T-helper 17 cell (primary cell): ENCODE results near the gene CYP4F8. TPM values are rescaled to one million over a fixed set of nuclear protein-coding genes. Genes with fewer than 3 reads are reported as not detected.
A peak's percentile ranks its signal among the peaks of the same experiment; 100 is the strongest.
"Not testable (repeated sequence)": the region's sequence is repeated elsewhere in the genome, so short reads cannot be mapped to it uniquely, and the experiment has no call there.

Source experiments
- ATAC-seq: fragments of 150-1000 bp; cut with Tn5 transposase; 2 replicates; pipeline ENCODE4 v1.10.0; 2021; ENCODE audit warnings: mild to moderate bottlenecking, moderate library complexity
- DNase-seq, 3 donors: peaks; one replicate each; pipeline versions ENCODE4 v3.0.0 to v3.0.0-alpha.2; 2020 to 2021
- H3K9me3 ChIP-seq: one replicate; pipeline ENCODE4 v1.7.0; 2013; ENCODE audit warnings: low read length, mild to moderate bottlenecking; ENCODE audit not compliant: control insufficient read depth, poor library complexity, severe bottlenecking
- H3K27ac Mint-ChIP-seq: one replicate; pipeline ENCODE4 v1.8.0; 2022; ENCODE audit warnings: mild to moderate bottlenecking, moderate library complexity, mixed read lengths
- H3K27me3 Mint-ChIP-seq: one replicate; pipeline ENCODE4 v1.8.0; 2022; ENCODE audit warnings: mixed read lengths
- H3K36me3 Mint-ChIP-seq: one replicate; pipeline ENCODE4 v1.8.0; 2022; ENCODE audit warnings: low read depth, mixed read lengths
- H3K4me1 Mint-ChIP-seq: one replicate; pipeline ENCODE4 v1.8.0; 2022; ENCODE audit warnings: mild to moderate bottlenecking, mixed read lengths
- H3K4me3 Mint-ChIP-seq: one replicate; pipeline ENCODE4 v1.8.0; 2022; ENCODE audit warnings: mild to moderate bottlenecking, moderate library complexity, mixed read lengths
- total RNA-seq, 4 donors: library from RNA in 2 of 4; stranded (reverse) in 2 of 4; gene quantifications; one replicate each; pipeline ENCODE4 v1.2.3 and lab custom pipeline; 2022 to 2026

CYP4F8 gene
- total RNA-seq (not detected), total RNA-seq (lab: John Stamatoyannopoulos, UW) (0 to 0.12 reads per million in 2 donors)

- no peaks in the 10 kb centered on the region for H3K9me3 ChIP-seq
- no peak within 1 kb of the TSS for H3K27ac Mint-ChIP-seq
- no peak for ATAC-seq
- peaks cover 8% of the 10 kb centered on the region for H3K36me3 Mint-ChIP-seq
- no peak within 1 kb of the TSS for H3K4me3 Mint-ChIP-seq
- peaks cover 44% of the 10 kb centered on the region for H3K27me3 Mint-ChIP-seq
- no peak for DNase-seq
- H3K4me1 Mint-ChIP-seq: no peaks in the 10 kb centered on the region
Measured at GRCh38 chr19:15614507-15615379, at the start of gene CYP4F8. Gene CYP4F8 (plus strand): TSS chr19:15615218. CDS start chr19:15615617, 399 bp downstream.

GRCh38 chr19:15570420-15570819 is 44.6 kb upstream of the CYP4F8 start:
- Mint-ChIP-seq H3K4me3 (no peak overlapping the region), H3K36me3 (peaks cover 17% of the 10 kb centered on the region), H3K4me1 (peaks cover 10% of the 10 kb centered on the region), H3K27me3 (peaks cover 62% of the 10 kb centered on the region), H3K27ac (no peak overlapping the region)
- ATAC-seq (no peak), DNase-seq (no peak)
- H3K9me3 ChIP-seq: no peaks in the 10 kb centered on the region

GRCh38 chr19:15575406-15575805 is 39.6 kb upstream of the CYP4F8 start:
- peaks cover 5% of the 10 kb centered on the region for H3K36me3 Mint-ChIP-seq
- DNase-seq (no peak), ATAC-seq (no peak)
- H3K4me3 Mint-ChIP-seq: no peak overlapping the region
- H3K4me1 Mint-ChIP-seq: peaks cover 2% of the 10 kb centered on the region
- peaks cover 35% of the 10 kb centered on the region for H3K27me3 Mint-ChIP-seq
- no peaks in the 10 kb centered on the region for H3K9me3 ChIP-seq
- H3K27ac Mint-ChIP-seq: no peak overlapping the region

GRCh38 chr19:15576526-15577156 is 38.4 kb upstream of the CYP4F8 start:
- DNase-seq (no peak), ATAC-seq (no peak)
- H3K27me3 Mint-ChIP-seq: peaks cover 32% of the 10 kb centered on the region
- H3K4me1 Mint-ChIP-seq: peaks cover 2% of the 10 kb centered on the region
- H3K36me3 Mint-ChIP-seq: peaks cover 2% of the 10 kb centered on the region
- H3K9me3 ChIP-seq: no peaks in the 10 kb centered on the region
- no peak overlapping the region for H3K27ac Mint-ChIP-seq
- H3K4me3 Mint-ChIP-seq: no peak overlapping the region

- no peak for ATAC-seq
- no peak for DNase-seq
- Mint-ChIP-seq H3K36me3 (peaks cover 2% of the 10 kb centered on the region), H3K4me1 (no peaks in the 10 kb centered on the region), H3K4me3 (no peak overlapping the region), H3K27ac (no peak overlapping the region), H3K27me3 (peaks cover 25% of the 10 kb centered on the region)
- H3K9me3 ChIP-seq: no peaks in the 10 kb centered on the region
Measured at GRCh38 chr19:15577184-15577771, 37.7 kb upstream of the CYP4F8 start.

GRCh38 chr19:15583346-15583745 is 31.7 kb upstream of the CYP4F8 start:
- ATAC-seq (no peak), DNase-seq (no peak)
- Mint-ChIP-seq H3K27ac (no peak overlapping the region), H3K4me3 (no peak overlapping the region), H3K27me3 (peaks cover 22% of the 10 kb centered on the region), H3K4me1 (no peaks in the 10 kb centered on the region), H3K36me3 (no peaks in the 10 kb centered on the region)
- H3K9me3 ChIP-seq: no peaks in the 10 kb centered on the region

GRCh38 chr19:15584095-15584494 is 30.9 kb upstream of the CYP4F8 start:
- ATAC-seq (no peak), DNase-seq (no peak)
- Mint-ChIP-seq H3K4me3 (no peak overlapping the region), H3K36me3 (no peaks in the 10 kb centered on the region), H3K27me3 (peaks cover 24% of the 10 kb centered on the region), H3K27ac (no peak overlapping the region), H3K4me1 (no peaks in the 10 kb centered on the region)
- H3K9me3 ChIP-seq: no peaks in the 10 kb centered on the region

- DNase-seq: peak; percentile 63 to 87 (median 69)
- peak; percentile 97 for ATAC-seq
- Mint-ChIP-seq H3K27ac (no peak overlapping the region), H3K36me3 (no peaks in the 10 kb centered on the region), H3K27me3 (peaks cover 24% of the 10 kb centered on the region), H3K4me1 (peaks cover under 1% of the 10 kb centered on the region), H3K4me3 (peak overlapping the region; percentile 19)
- H3K9me3 ChIP-seq: no peaks in the 10 kb centered on the region
Measured at GRCh38 chr19:15584541-15585115, 30.4 kb upstream of the CYP4F8 start.

GRCh38 chr19:15587663-15588062 is 27.4 kb upstream of the CYP4F8 start:
- no peaks in the 10 kb centered on the region for H3K9me3 ChIP-seq
- H3K27me3 Mint-ChIP-seq: peaks cover 34% of the 10 kb centered on the region
- ATAC-seq: no peak
- no peaks in the 10 kb centered on the region for H3K36me3 Mint-ChIP-seq
- no peak overlapping the region for H3K27ac Mint-ChIP-seq
- no peak for DNase-seq
- peaks cover 2% of the 10 kb centered on the region for H3K4me1 Mint-ChIP-seq
- no peak overlapping the region for H3K4me3 Mint-ChIP-seq

GRCh38 chr19:15588265-15588664 is 26.8 kb upstream of the CYP4F8 start:
- no peak overlapping the region for H3K4me3 Mint-ChIP-seq
- H3K36me3 Mint-ChIP-seq: no peaks in the 10 kb centered on the region
- H3K27me3 Mint-ChIP-seq: peaks cover 40% of the 10 kb centered on the region
- DNase-seq (no peak), ATAC-seq (no peak)
- H3K9me3 ChIP-seq: no peaks in the 10 kb centered on the region
- H3K27ac Mint-ChIP-seq: no peak overlapping the region
- peaks cover 2% of the 10 kb centered on the region for H3K4me1 Mint-ChIP-seq

GRCh38 chr19:15589760-15590451 is 25.1 kb upstream of the CYP4F8 start:
- no peaks in the 10 kb centered on the region for H3K9me3 ChIP-seq
- DNase-seq: no peak
- Mint-ChIP-seq H3K4me3 (no peak overlapping the region), H3K36me3 (no peaks in the 10 kb centered on the region), H3K27ac (no peak overlapping the region), H3K4me1 (peaks cover 2% of the 10 kb centered on the region), H3K27me3 (peaks cover 50% of the 10 kb centered on the region)
- no peak for ATAC-seq

GRCh38 chr19:15591796-15592195 is 23.2 kb upstream of the CYP4F8 start:
- H3K36me3 Mint-ChIP-seq: no peaks in the 10 kb centered on the region
- DNase-seq (no peak), ATAC-seq (no peak)
- H3K4me1 Mint-ChIP-seq: peaks cover 2% of the 10 kb centered on the region
- peaks cover 57% of the 10 kb centered on the region for H3K27me3 Mint-ChIP-seq
- H3K9me3 ChIP-seq: no peaks in the 10 kb centered on the region
- H3K27ac Mint-ChIP-seq: no peak overlapping the region
- H3K4me3 Mint-ChIP-seq: no peak overlapping the region

GRCh38 chr19:15592506-15592905 is 22.5 kb upstream of the CYP4F8 start:
- not testable (repeated sequence) for H3K36me3 Mint-ChIP-seq, H3K4me3 Mint-ChIP-seq, H3K9me3 ChIP-seq, H3K4me1 Mint-ChIP-seq, H3K27ac Mint-ChIP-seq, ATAC-seq, DNase-seq
- peaks cover 57% of the 10 kb centered on the region for H3K27me3 Mint-ChIP-seq
